SU-DHL-6 (cell line): ENCODE measurements around the gene KDM4B.

Experiments
- CTCF ChIP-seq: fragments of 200-600 bp; sonication (generic); IDR thresholded peaks from one replicate; pipeline ENCODE4 v1.5.1; 2017; ENCODE audit warnings: antibody characterized with exemption, mild to moderate bottlenecking, low read length, moderate library complexity; ENCODE audit not compliant: insufficient read depth, poor library complexity, severe bottlenecking
- EZH2phosphoT487 ChIP-seq: fragments of 200-600 bp; sonication (generic), shearing (Covaris generic); conservative IDR thresholded peaks from 2 replicates; pipeline ENCODE4 v1.6.1; 2018; ENCODE audit warnings: mild to moderate bottlenecking, antibody characterized with exemption, low read length, moderate library complexity, mixed read lengths

- TF ChIP-seq CTCF: no peak
- no peak for TF ChIP-seq EZH2phosphoT487
These were observed 23.2 kb downstream of the KDM4B start for GRCh38 chr19:4991996-4992698.
